HG02588 (cell line): ENCODE data around the gene ARF4.
A peak's percentile ranks its signal among the peaks of the same experiment; 100 is the strongest.
"Not testable (repeated sequence)": the region's sequence is repeated elsewhere in the genome, so short reads cannot be mapped to it uniquely, and the experiment has no call there.

Experiments
- ATAC-seq: cut with Tn5 transposase; IDR thresholded peaks from one replicate; pipeline ENCODE4 v1.9.1; 2021; ENCODE audit warnings: mild to moderate bottlenecking, moderate library complexity; ENCODE audit not compliant: unreplicated experiment

ARF4 gene

DNA sequence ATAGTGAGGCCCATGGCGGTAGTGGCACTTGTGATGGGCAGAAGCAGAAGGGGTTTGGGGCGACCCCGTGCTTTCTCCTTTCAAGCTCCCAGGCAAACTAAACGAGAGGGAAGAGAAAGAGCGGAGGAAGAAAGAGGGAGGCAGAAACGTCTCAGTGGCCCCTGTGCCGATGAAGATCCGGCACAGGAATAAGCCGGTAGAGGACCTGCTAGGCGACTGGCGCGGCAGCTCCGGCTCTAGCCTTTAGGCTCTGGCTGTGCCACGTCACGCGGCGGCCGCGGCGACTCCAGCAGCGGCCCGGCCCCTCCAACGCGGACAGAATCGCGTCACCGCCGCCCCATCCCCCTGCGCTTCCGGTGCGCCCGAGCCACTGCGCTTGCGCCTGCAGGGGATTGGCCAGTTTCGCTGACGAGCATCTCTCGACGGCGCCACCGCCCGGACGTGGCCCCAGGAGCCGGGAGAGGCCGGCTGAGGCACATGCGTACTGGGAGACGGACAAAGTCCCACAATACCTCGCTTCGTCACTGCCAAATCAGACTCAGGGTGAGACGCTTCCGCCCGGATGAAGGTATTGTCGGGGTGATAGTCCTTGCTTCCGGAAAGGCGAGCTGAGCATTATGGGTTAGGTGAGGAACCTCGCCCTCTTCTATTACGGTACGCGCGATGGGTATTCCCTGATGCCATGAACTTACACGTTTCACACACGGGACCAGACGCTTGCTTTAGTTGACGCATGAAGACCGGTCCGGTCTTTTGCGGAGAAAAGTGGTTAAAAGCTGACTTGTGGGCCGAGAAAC lies at the start of gene ARF4:
Gene ARF4 (minus strand): TSS at position 218 of the 797 bp plus-strand sequence. CDS start 204 bp downstream, at position 14.
- ATAC-seq, result peak; percentile 91

DNA sequence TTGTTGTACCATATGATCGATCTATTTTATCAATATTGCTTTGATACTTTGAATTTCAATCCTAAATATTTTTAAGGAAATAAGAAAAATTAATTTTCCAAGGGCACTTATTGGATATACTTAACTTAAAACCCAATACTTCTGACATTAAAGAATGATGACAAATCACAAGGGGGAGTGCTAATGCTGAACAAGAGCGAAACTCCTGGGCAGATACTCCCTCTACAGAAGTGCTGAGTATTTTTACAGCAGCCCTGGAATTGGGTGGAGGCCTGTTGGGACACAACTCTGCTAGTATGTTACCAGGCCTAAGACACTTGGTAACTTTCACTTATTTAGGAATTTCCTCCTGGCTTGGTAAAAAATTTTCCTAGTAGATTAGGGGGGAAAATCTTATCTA lies 49.6 kb upstream of the ARF4 start:
- ATAC-seq, result no peak

DNA sequence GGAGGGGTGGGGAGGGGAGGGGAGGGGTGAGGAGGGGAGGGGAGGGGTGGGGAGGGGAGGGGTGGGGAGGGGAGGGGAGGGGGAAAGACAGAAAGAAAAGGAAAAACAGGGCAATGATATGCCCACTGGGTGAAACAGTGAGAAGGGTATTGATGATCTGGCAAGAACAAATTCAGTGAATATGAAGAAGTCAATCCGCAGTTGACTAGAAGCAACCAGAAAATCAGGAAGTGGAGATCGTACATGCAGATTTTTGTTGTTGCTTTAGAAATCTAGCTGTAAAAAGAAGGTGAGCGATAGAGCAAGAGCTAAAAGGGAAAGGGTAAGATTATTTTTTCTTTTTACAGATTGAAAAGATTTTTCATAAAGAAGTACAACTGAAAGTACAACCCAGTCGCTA lies 47.6 kb upstream of the ARF4 start:
- no peak for ATAC-seq

DNA sequence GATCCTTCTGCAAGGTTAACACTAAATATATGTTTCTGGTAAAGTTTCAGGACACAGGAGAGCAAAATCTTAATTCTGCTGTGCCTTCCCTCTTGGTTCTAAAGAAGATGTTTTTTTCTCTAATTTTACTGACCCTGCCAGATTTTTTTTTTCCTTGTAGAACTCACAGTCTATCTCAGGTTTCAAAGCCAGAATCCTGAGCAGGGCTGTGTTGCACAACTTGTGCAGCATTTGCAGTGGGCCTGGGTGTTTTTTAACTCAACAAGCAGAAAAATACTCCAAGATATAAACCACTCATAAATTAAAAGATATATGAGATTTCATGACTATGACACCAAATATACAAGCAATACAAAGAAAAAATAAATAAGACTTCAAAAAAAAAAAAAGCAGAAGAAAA lies 40.2 kb upstream of the ARF4 start:
- no peak for ATAC-seq

DNA sequence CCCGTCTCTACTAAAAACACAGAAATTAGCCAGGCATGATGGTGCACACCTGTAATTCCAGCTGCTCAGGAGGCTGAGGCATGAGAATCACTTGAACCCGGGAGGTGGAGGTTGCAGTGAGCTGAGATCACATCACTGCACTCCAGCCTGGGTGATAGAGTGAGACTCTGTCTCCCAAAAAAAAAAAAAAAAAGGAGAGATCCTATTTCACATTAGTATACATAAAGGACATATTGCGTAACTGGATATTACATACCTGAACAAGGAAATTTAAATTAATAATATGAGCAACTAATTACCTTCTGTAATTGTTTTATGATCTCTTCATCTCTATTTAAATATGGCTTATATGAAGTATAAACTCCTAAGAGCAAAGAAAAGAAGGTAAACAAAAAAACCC lies 37.1 kb upstream of the ARF4 start:
- ATAC-seq, result not testable (repeated sequence)

DNA sequence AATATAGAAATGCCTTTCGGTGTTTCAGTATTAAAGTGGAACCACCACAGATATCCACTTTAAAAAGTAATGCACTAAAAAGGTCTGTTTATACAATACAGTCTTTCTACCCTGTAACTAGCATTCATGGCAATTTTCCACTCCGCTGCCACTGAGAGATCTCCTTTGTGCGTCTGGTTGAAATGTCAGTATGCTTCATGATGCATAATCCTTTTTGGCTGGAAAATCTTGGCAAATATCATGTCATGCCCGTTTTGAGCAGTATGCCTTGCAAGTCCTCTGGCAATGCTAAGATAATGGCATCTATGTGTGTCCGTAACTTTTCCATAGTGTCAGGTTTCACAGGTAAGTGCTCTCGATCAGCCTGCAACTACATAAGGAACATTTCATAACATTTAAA lies 30.8 kb upstream of the ARF4 start:
- no peak for ATAC-seq

DNA sequence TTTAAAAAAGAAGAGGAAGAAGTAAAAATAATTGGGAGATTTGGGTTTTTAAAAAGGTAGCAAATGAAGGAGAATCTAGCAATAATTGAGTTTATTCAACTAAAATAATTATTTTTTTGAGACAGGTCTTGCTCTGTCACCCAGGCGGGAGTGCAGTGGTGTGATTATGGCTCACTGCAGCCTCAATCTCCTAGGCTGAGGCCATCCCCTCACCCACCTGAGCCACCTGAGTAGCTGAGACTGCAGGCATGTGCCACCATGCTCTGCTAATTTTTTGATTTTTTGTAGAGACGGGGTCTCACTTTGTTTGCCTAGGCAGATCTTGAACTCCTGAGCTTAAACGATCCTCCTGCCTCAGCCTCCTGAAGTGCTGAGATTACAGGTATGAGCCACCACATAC lies 27.7 kb upstream of the ARF4 start:
- ATAC-seq, result no peak

DNA sequence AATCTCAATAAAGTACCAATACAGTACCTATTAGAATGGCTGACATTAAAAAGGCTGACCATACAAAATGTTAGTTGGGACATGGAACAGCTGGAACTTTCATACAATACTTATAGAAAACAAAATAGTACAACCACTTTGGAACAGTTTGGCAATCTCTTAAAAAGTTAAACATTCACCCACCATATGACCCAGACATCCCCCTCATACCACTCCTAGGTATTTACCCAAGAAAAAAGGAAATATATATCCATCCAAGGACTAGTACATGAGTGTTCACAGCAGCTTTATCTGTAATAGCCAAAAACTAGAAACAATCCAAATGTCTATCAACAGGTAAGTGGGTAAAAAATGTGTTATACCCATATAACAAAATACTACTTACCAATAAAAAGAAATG lies 25.2 kb upstream of the ARF4 start:
- no peak for ATAC-seq

DNA sequence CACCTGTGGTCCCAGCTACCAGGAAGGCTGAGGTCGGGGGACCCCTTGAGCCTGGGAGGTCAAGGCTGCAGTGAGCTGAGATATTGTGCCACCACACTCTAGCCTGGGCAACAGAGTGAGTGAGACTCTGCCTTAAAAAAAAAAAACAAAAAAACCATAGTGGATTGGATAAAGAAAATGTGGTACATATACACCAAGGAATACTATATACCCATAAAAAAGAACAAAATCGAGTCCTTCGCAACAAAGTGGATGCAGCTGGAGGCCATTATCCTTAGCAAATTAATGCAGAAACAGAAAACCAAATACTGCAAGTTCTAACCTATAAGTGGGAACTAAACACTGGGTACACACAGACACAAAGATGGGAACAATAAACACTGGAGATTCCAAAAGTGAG lies 20.6 kb upstream of the ARF4 start:
- no peak for ATAC-seq

DNA sequence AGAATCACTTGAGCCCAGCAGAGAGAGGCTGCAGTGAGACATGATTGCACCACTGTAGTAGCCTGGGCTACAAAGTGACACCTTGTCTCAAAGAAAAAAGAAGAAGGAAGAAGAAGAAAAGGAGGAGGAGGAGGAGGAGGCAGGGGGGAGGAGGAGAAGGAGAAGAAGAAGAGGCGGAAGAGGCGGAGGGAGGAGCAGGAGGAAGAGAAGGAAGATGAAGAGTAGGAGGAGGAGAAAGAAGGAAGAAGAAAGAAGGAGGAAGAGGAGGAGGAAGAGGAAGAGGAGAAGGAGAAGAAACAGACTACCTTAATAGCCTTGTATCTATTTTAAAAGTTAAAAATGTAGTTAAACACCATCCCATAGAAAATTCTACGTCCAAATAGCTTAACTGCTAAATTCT lies 19.1 kb upstream of the ARF4 start:
- no peak for ATAC-seq

DNA sequence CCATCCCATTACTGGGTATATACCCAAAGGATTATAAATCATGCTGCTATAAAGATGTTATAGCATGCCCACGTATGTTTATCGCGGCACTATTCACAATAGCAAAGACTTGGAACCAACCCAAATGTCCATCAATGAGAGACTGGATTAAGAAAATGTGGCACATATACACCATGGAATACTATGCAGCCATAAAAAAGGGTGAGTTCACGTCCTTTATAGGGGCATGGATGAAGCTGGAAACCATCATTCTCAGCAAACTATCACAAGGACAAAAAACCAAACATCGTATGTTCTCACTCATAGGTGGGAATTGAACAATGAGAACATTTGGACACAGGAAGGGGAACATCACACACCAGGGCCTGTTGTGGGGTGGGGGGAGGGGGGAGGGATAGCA lies 14.7 kb upstream of the ARF4 start:
- ATAC-seq, result not testable (repeated sequence)

DNA sequence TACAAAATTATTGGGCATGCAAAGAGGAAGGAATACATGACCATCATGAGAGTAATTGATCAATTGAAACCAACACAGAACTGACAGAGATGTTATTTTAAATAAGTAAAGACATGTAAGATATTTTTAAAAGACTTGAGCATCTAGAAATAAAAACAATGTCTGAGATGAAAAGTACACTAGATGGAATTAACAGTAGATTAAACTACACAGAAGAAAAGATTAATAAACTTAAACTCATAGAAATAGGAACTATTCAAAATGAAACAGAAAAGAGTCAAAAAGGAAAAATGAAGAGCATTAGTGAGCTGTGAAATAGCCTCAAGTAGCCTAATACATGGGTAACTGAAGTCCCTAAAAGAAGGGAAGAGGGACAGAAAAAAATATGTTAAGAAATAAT lies 8.5 kb upstream of the ARF4 start:
- no peak for ATAC-seq

DNA sequence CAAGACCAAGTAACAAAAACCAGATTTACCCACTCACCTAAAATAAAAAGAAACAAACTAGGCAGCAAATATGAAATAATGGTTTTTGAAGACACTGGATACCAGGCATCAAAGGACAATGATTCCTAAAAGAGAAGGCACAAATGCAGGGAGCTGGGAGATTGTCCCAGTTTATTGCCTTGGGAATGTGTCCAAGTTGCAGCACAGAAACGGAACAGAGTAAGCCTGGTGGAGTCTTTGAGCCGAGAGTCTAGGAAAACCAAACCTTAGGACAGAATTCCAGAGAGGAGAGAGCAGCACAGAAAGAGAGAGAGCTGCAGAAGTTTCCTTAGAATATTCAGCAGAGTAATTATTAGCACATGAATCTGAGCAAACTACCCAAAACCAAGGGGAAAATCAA lies 7.8 kb upstream of the ARF4 start:
- no peak for ATAC-seq

DNA sequence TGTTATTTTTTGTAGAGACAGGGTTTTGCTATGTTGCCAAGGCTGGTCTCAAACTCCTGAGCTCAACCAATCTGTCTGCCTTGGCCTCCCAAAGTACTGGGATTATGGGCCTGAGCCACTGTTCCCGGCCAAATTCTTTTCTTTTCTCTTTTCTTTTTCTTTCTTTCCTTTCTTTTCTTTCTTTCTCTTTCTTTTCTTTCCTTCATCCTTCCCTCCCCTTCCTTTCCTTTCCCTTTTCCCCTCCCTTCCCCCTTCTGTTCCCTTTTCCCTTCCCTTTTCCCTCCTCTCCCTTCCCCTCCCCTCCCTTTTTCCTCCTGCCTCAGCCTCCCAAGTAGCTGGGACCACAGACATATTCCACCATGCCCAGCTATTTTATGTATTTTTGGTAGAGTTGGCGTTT lies 3.1 kb upstream of the ARF4 start:
- ATAC-seq, result no peak

DNA sequence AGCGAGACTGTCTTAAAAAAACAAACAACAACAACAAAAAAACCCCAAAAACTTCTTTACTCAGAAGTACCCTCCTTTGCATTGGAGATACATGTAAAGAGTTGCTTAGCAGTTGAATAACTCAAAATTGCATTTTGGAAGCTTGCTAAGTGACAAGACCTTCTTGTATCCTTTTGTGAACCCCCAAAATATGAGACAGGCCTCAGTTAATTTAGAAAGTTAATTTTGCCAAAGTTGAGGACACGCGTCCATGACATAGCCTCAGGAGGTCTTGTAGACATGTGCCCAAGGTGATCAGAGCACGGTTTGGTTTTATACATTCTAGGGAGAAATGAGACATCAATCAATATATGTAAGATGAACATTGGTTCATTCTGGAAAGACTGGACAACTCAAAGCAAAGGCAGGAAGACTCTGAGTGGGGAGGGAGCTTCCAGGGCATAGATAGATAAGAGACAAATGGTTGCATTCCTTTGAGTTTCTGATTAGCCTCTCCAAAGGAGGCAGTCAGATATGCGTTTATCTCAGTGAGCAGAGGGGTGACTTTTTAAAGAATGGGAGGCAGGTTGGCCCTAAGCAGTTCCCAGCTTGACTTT lies 1.7 kb upstream of the ARF4 start:
- no peak for ATAC-seq

DNA sequence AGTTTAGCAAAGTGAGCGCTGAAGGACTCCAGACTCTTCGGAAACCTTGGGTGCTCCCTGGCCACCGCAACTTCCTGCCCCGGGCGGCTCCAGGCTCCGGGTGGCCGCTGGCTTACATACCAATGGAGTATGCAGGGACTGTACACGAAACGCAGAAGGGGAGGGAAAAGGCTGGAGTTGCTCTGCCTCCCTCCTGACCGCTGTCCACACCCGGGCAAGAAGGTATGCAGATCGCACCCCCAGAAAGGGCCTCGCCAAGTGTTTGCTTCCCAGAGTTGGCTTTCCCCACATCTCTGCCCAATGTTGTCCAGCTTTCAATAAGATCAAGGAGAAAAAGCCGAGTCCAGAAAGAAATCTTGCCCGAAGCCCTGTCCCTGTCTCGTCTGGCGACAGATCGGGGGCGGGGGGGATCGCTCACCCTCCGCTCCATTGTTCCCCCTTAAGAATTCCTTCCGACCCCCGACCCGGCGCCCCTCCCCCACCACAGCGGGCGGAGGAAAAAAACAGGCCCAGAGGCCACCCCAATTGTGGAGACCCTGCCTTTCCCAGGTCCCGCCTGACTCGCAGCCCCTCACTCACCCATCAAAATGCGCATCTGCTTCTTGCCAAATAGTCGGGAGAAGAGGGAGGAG lies 533 bp downstream of the ARF4 start:
- ATAC-seq, result no peak

DNA sequence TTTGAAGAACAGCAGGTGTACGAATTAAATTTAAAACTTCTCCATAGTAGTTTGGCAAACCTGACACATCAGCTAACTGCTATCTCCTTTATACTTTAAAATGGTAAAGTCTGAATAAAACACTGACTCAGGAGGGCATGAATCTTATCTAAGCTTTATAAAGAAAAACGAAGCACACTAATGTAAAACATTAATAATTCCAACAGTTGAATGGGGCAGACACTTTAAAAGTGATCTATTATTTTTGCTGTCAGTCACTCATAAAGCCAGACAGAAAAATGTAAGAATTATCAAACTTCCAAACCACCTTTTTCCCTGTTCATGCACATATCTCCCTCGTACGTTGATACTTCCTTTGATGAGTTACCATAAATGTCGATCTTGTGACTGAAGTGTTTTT lies 2.6 kb downstream of the ARF4 start:
- ATAC-seq, result no peak

DNA sequence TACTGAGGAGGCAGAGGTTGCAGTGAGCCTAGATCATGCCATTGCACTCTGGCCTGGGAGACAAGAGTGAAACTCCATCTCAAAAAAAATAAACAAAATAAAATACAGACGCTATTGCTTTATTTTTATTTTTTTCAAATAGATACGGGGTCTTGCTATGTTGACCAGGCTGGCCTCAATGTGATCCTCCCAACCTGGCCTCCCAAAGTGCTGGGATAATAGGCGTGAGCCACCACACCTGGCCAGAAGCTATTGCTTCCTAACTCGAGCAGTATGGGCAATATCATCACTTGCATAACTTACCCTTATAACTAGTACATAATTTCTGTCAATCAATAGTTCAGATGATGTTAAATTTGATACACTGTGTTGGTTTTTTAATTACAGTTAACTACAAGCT lies 3.0 kb downstream of the ARF4 start:
- no peak for ATAC-seq

DNA sequence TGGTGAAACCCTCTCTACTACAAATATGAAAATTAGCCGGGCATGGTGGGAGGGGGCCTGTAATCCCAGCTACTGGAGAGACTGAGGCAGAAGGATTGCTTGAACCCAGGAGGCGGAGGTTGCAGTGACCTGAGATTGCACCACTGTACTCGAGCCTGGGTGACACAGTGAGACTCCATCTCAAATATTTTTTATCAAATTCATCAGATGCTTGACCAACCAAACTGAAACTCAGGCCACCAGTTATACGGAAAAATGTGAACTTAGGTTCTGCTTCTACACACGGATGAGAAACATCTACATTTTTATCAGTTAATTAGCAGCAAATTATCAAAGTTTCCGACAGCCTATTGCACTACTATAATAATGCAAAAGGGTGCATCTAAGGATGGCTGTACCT lies 4.8 kb downstream of the ARF4 start:
- no peak for ATAC-seq

DNA sequence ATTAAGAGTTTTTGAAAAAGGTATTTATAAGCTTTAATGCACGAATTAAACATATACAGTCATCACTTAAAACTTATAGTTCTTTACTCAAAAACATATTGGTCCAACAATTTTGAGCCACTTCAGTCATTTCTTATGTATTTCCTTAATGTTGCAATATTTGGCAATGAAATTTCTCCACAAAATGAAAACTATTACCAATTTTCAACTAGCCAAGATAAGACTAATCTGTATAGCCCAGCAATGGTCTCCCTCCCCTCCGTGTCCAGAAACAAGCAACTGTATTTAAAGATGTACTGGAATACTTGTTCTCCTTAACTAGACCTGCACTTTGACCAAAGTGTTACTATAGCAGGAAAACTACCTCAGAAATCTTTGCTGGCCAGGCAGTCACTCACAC lies 9.2 kb downstream of the ARF4 start:
- no peak for ATAC-seq

DNA sequence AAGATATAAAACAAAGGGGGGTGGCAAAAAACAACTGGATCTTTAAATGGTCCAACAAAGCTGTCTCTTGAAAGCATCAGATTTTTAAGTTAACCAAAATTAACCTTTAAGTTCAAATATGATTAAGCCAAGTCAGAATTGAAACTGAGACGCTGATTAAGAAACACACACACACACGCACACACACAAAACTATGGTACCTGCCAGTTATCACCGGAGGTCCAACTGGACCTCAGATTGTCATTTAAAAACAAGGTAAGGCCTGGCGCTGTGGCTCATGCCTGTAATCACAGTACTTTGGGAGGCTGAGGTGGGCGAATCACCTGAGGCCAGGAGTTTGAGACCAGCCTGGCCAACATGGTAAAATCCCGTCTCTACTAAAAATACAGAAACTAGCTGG lies 10.4 kb downstream of the ARF4 start:
- no peak for ATAC-seq

DNA sequence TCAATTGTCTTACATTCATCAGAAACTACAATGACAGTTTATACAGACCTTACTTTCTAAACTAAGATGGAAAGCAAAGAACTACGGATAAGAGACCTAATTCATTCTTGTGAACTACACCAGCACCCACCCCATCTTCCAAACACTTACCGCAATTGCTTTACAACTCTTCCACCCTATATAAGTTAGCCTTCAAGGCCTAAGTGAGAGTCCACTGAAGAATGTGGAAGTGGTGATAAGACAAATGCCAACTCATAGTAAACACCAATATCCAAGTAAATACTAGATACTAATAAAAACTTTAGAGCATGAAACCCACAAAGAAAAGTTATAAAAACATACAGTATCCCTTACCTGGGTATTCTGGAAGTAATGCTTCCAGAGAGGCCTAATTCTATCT lies 13.6 kb downstream of the ARF4 start:
- no peak for ATAC-seq
